SU-DHL-6 (cell line): ENCODE results near the gene OXTR.
"Not testable (repeated sequence)": the region's sequence is repeated elsewhere in the genome, so short reads cannot be mapped to it uniquely, and the experiment has no call there.

ENCODE experiments used
- H2AFZ ChIP-seq: fragments of 200-600 bp; sonication (generic); 2 replicates; pipeline ENCODE4 v1.6.1; 2014; ENCODE audit warnings: low read depth, mild to moderate bottlenecking, moderate library complexity, mixed read lengths, antibody characterized with exemption, low read length; ENCODE audit not compliant: severe bottlenecking
- H3F3A ChIP-seq: fragments of 200-600 bp; shearing (Covaris generic); 2 replicates; pipeline ENCODE4 v1.6.0; 2016; ENCODE audit warnings: antibody characterized with exemption, mild to moderate bottlenecking; ENCODE audit not compliant: insufficient read depth
- H3K27ac ChIP-seq: fragments of 200-600 bp; sonication (generic); 2 replicates; pipeline ENCODE4 v1.5.1; 2016; ENCODE audit warnings: low read depth, mild to moderate bottlenecking, low read length, moderate library complexity, mixed read lengths
- H3K27me3 ChIP-seq: fragments of 200-600 bp; sonication (generic), shearing (Covaris generic); 2 replicates; pipeline ENCODE4 v1.6.0; 2014; ENCODE audit warnings: mild to moderate bottlenecking, low read length
- H3K36me3 ChIP-seq: fragments of 200-600 bp; sonication (generic); 2 replicates; pipeline ENCODE4 v1.6.1; 2014; ENCODE audit warnings: mild to moderate bottlenecking, low read length, mixed read lengths
- H3K4me2 ChIP-seq: fragments of 300-600, 200-600 bp; shearing (Covaris generic), sonication (generic); 2 replicates; pipeline ENCODE4 v1.6.0; 2014; ENCODE audit warnings: low read length, low read depth, mild to moderate bottlenecking; ENCODE audit not compliant: poor library complexity, severe bottlenecking
- H3K4me3 ChIP-seq: fragments of 200-600 bp; sonication (generic); 2 replicates; pipeline ENCODE4 v1.5.1; 2014; ENCODE audit warnings: antibody characterized with exemption, low read length, mild to moderate bottlenecking, mixed read lengths; ENCODE audit not compliant: insufficient read depth, poor library complexity, severe bottlenecking
- H3K79me2 ChIP-seq: fragments of 200-600 bp; sonication (generic); 2 replicates; pipeline ENCODE4 v1.6.1; 2014; ENCODE audit warnings: mild to moderate bottlenecking, low read length, moderate library complexity; ENCODE audit not compliant: insufficient read depth
- H3K9ac ChIP-seq: fragments of 200-600 bp; sonication (generic); 2 replicates; pipeline ENCODE4 v1.7.0; 2014; ENCODE audit warnings: mild to moderate bottlenecking, low read length
- H3K9me2 ChIP-seq: fragments of 200-600 bp; sonication (generic); replicated peaks from 2 replicates; pipeline ENCODE4 v1.6.1; 2014; ENCODE audit warnings: low read length; ENCODE audit not compliant: insufficient read depth
- H3K9me3 ChIP-seq: fragments of 200-600 bp; sonication (generic); 2 replicates; pipeline ENCODE4 v1.6.1; 2014; ENCODE audit warnings: low read length, mixed read lengths; ENCODE audit not compliant: insufficient read depth
- H4K20me1 ChIP-seq: fragments of 200-600 bp; sonication (generic); 2 replicates; pipeline ENCODE4 v1.6.1; 2014; ENCODE audit warnings: low read depth, mild to moderate bottlenecking, antibody characterized with exemption, low read length, moderate library complexity, mixed read lengths
- CTCF ChIP-seq: fragments of 200-600 bp; sonication (generic); IDR thresholded peaks from one replicate; pipeline ENCODE4 v1.5.1; 2017; ENCODE audit warnings: antibody characterized with exemption, mild to moderate bottlenecking, low read length, moderate library complexity; ENCODE audit not compliant: insufficient read depth, poor library complexity, severe bottlenecking
- EZH2phosphoT487 ChIP-seq: fragments of 200-600 bp; sonication (generic), shearing (Covaris generic); conservative IDR thresholded peaks from 2 replicates; pipeline ENCODE4 v1.6.1; 2018; ENCODE audit warnings: mild to moderate bottlenecking, antibody characterized with exemption, low read length, moderate library complexity, mixed read lengths

Gene OXTR

DNA sequence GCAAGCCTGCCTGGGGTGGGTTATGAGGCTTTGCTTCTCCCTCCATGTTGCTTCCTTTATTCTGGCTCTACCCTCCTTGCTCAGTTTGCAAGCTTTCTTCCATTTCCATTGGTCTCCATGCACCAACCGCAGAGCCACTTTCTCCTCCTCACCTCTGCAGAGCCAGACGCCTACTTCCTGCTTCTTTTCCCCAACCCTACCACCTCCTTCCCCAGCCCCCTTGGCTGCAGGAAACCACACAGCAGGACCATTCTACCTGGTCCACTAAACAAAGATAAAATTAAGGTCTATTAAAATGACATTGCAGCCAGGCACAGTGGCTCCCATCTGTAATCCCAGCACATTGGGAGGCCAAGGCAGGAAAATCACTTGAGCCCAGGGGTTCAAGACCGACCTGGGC lies 45.8 kb downstream of the OXTR start:
- H3K4me2 ChIP-seq = no peak overlapping the region
- no peaks in the 10 kb centered on the region for H3K36me3 ChIP-seq
- no peak for TF ChIP-seq EZH2phosphoT487
- no peak for TF ChIP-seq CTCF
- no peak overlapping the region for H3K27ac ChIP-seq
- H3K79me2 ChIP-seq = no peaks in the 10 kb centered on the region
- H3K4me3 ChIP-seq = no peak overlapping the region
- H3K9me2 ChIP-seq = no peaks in the 10 kb centered on the region
- no peaks in the 10 kb centered on the region for H3K27me3 ChIP-seq
- no peaks in the 10 kb centered on the region for H4K20me1 ChIP-seq
- no peaks in the 10 kb centered on the region for H3F3A ChIP-seq
- H2AFZ ChIP-seq = no peak overlapping the region
- H3K9me3 ChIP-seq = no peaks in the 10 kb centered on the region
- no peak overlapping the region for H3K9ac ChIP-seq

DNA sequence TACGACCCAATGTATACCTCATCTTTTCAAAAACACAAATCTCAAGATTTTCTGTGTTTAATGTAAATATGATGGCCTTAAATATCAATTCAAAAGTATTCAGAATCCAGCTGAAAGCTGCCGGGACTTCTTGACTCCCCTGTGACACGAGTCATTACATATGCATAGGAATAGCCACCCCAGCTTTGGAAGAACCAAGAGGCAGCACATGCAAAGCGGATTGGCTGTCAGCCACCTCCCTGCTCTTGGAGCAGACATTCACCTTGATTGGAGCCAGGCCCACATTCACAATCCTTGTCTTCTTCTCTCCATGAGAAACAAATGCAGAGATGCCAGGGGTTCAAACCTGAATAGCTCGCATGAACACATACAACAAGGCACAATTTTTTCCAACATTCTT lies 46.6 kb downstream of the OXTR start:
- H4K20me1 ChIP-seq = no peaks in the 10 kb centered on the region
- no peaks in the 10 kb centered on the region for H3K36me3 ChIP-seq
- TF ChIP-seq CTCF (no peak), EZH2phosphoT487 (no peak)
- H3K27me3 ChIP-seq = no peaks in the 10 kb centered on the region
- no peaks in the 10 kb centered on the region for H3K79me2 ChIP-seq
- H3K9me2 ChIP-seq = no peaks in the 10 kb centered on the region
- H3K9me3 ChIP-seq = no peaks in the 10 kb centered on the region
- H3K27ac ChIP-seq = no peak overlapping the region
- no peak overlapping the region for H3K9ac ChIP-seq
- H2AFZ ChIP-seq = no peak overlapping the region
- H3K4me3 ChIP-seq = no peak overlapping the region
- H3K4me2 ChIP-seq = no peak overlapping the region
- H3F3A ChIP-seq = no peaks in the 10 kb centered on the region

GRCh38 chr3:8715757-8716156 lies 53.7 kb downstream of the OXTR start:
- not testable (repeated sequence) for H3K9me3 ChIP-seq, H3K79me2 ChIP-seq, H3K27me3 ChIP-seq, H3K4me3 ChIP-seq, H3K36me3 ChIP-seq, H3K4me2 ChIP-seq, H3K9me2 ChIP-seq, H3K9ac ChIP-seq, H3F3A ChIP-seq, H3K27ac ChIP-seq, H4K20me1 ChIP-seq, H2AFZ ChIP-seq

DNA sequence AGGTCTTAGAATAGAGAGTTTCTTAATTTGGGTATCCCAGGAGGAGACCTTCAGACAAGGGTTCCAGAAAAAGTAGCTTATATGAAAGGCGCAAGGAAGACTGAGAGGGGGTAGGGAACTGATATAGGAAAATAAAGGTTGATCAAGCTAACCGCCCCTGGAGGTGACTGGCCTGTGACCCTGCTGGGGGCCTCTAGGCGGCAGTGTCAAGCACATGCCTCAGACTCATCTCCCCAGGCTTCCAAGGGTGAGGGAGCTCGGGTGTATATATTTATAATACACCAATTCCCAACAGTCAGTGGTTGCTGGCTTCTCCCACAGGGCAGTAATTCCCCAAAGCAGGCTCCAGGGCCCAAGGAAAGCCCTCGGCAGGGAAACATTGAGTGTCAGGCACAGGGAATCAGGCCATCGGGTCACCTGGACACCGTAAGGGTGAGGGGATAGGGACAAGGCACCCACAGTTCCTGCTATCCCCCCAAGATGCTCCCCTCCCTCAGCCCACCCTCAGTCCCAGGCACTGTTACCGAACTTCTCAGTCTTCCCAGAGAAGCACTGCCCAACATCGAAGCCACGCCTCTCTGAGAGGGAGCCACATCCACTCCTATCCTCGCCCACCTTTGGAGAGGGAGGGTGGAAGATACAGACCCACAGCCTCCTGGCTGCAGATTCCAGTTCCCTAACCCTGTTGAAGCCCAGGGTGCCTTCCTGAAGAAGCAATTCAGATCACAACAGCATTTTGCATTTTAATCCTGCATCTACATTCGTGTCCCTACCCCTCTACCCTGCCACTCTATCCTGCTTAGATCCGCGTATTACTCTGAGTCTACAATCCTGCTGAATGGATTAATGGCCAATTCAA lies 55.3 kb downstream of the OXTR start:
- Histone ChIP-seq H3K4me2 (no peak overlapping the region), H3K9ac (no peak overlapping the region), H2AFZ (no peak overlapping the region), H3K4me3 (no peak overlapping the region), H3K9me2 (no peaks in the 10 kb centered on the region), H3K27ac (no peak overlapping the region), H4K20me1 (no peaks in the 10 kb centered on the region), H3K79me2 (no peaks in the 10 kb centered on the region), H3K27me3 (no peaks in the 10 kb centered on the region), H3K9me3 (no peaks in the 10 kb centered on the region), H3F3A (no peaks in the 10 kb centered on the region), H3K36me3 (no peaks in the 10 kb centered on the region)
- TF ChIP-seq CTCF (no peak), EZH2phosphoT487 (no peak)
